Ishikawa (cell line): ENCODE measurements around the gene HDGF.

Source experiments
- CEBPB ChIP-seq: IDR thresholded peaks from 2 replicates; pipeline ENCODE4 v1.6.1; 2012
- CREB1 ChIP-seq: IDR thresholded peaks from 2 replicates; pipeline ENCODE4 v1.6.1; 2012; ENCODE audit warnings: low read depth
- EGR1 ChIP-seq: IDR thresholded peaks from 2 replicates; pipeline ENCODE4 v1.6.1; 2012
- EP300 ChIP-seq: IDR thresholded peaks from 2 replicates; pipeline ENCODE4 v1.6.1; 2012; ENCODE audit warnings: borderline replicate concordance
- FOXM1 ChIP-seq: IDR thresholded peaks from 2 replicates; pipeline ENCODE4 v1.6.1; 2012; ENCODE audit warnings: low read depth, borderline replicate concordance
- MAX ChIP-seq: IDR thresholded peaks from 2 replicates; pipeline ENCODE4 v1.6.1; 2012
- NFIC ChIP-seq: IDR thresholded peaks from 2 replicates; pipeline ENCODE4 v1.6.1; 2012
- RAD21 ChIP-seq: IDR thresholded peaks from 2 replicates; pipeline ENCODE4 v1.6.1; 2012; ENCODE audit warnings: low read depth
- REST ChIP-seq: IDR thresholded peaks from 2 replicates; pipeline ENCODE4 v1.6.1; 2012; ENCODE audit warnings: low read depth, mild to moderate bottlenecking
- TAF1 ChIP-seq: IDR thresholded peaks from 2 replicates; pipeline ENCODE4 v1.6.1; 2012; ENCODE audit warnings: low read depth, mild to moderate bottlenecking
- TCF12 ChIP-seq: IDR thresholded peaks from 2 replicates; pipeline ENCODE4 v1.6.1; 2012; ENCODE audit warnings: low read depth
- TEAD4 ChIP-seq: IDR thresholded peaks from 2 replicates; pipeline ENCODE4 v1.6.1; 2012
- USF1 ChIP-seq: IDR thresholded peaks from 2 replicates; pipeline ENCODE4 v1.6.1; 2012
- YY1 ChIP-seq: IDR thresholded peaks from 2 replicates; pipeline ENCODE4 v1.6.1; 2012; ENCODE audit warnings: low read depth
- ZBTB7A ChIP-seq: IDR thresholded peaks from 2 replicates; pipeline ENCODE4 v1.6.1; 2012; ENCODE audit warnings: low read depth

The HDGF gene

GRCh38 chr1:156696755-156697154, 54.7 kb downstream of the HDGF start:
- TF ChIP-seq EGR1 (no peak), CEBPB (no peak), CREB1 (no peak)

- TF ChIP-seq EGR1: no peak
Observed at GRCh38 chr1:156694690-156694962, 56.8 kb downstream of the HDGF start.

GRCh38 chr1:156693848-156694689, 57.4 kb downstream of the HDGF start:
- TF ChIP-seq RAD21 (no peak), NFIC (no peak), EGR1 (no peak), EP300 (no peak), TAF1 (no peak), REST (no peak), CEBPB (no peak), MAX (no peak), TCF12 (no peak), TEAD4 (no peak), CREB1 (no peak), USF1 (no peak), ZBTB7A (no peak), YY1 (no peak), FOXM1 (no peak)

GRCh38 chr1:156692925-156693847, 58.3 kb downstream of the HDGF start:
- TF ChIP-seq EGR1 (no peak), REST (no peak), EP300 (0 out of 2 replicates have a peak, but pooled peaks have one; percentile 24), TEAD4 (no peak), TCF12 (no peak), TAF1 (no peak), RAD21 (no peak), ZBTB7A (0 out of 2 replicates have a peak, but pooled peaks have one; percentile 61), MAX (no peak)

- TF ChIP-seq EGR1: no peak
- no peak for TF ChIP-seq CEBPB
- TF ChIP-seq USF1: no peak
- no peak for TF ChIP-seq MAX
- no peak for TF ChIP-seq TEAD4
- no peak for TF ChIP-seq TAF1
- no peak for TF ChIP-seq RAD21
- no peak for TF ChIP-seq CREB1
- TF ChIP-seq TCF12: no peak
- no peak for TF ChIP-seq NFIC
- no peak for TF ChIP-seq FOXM1
- no peak for TF ChIP-seq REST
Observed at GRCh38 chr1:156692441-156692924, 59.0 kb downstream of the HDGF start.
